A549 (cell line): ENCODE measurements around the gene CINP.

ENCODE experiments used
- CTCF ChIP-seq: fragments of >200 bp; sonication (Bioruptor Twin); formaldehyde crosslinking; IDR thresholded peaks from 3 replicates; pipeline ENCODE4 v1.5.1; 2016
- NPAS2 ChIP-seq: fragments of 250-450 bp; sonication (Bioruptor Pico); IDR thresholded peaks from 2 replicates; pipeline ENCODE4 v1.8.0; 2022; ENCODE audit warnings: mild to moderate bottlenecking, moderate library complexity, borderline replicate concordance

GRCh38 chr14:102321456-102322422, 41.0 kb downstream of the CINP start:
- TF ChIP-seq CTCF (no peak), NPAS2 (CRISPR knock-in tag) (no peak)
